ENCODE results near the gene ZNRF2.

ZNRF2 gene

DNA sequence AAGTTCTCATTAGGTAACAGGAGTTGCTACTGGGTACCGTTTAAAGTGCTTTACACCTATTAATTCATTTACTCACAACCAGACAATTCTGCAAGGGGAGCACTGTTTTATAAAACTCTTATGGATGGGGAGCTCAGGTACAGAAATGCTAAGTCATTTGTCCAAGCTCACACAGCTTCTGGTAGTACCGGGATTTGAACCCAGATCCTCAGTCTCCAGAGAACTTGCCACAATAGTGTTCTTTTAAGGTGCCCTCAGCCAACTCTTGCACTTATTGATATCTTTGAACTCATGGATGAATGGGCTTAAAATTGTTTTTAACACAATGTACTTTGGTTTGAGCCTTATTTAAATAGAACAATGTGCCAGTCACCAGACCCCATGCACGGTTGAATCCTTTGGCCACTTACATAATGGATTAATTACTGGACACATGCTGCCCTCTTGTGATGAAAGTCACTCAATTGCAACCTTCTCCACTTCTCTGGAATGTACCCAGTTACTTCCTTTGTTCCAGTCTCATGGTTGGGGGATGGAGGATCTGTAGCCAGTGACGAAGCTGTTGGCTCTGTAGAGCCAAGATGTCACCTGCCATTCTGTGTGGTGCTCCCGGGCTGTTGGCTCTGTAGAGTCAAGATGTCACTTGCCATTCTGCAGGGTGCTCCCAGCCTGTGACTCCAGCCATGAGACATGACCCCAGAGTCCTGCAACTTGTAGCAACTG is 128.5 kb downstream of the ZNRF2 start:
- peak; percentile 11 for FAIRE-seq

DNA sequence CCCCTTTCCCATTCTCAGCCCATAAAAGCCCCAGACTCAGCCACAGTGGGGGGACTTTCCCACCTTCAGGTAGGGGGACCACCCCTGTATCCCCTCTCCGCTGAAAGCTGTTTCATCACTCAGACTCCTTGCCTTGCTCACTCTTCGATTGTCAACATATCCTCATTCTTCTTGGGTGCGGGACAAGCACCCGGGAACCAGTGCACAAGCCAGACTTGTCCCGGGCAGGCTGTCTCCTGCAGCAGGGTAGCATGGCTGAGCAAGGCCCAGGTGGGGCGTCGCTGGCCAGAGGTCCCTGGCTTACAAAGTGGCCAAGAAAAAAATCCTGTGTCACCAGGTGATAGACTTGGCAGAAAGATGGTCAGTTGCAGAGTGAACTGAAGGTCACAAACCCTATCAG is 129.5 kb downstream of the ZNRF2 start:
- FAIRE-seq: no peak

Measured in G401.6 (cell line).